RPMI8226 (cell line): ENCODE measurements around the gene SCNN1B.
A peak's percentile ranks its signal among the peaks of the same experiment; 100 is the strongest.
"Not testable (repeated sequence)": the region's sequence is repeated elsewhere in the genome, so short reads cannot be mapped to it uniquely, and the experiment has no call there.

Experiments
- DNase-seq: peaks from one replicate; pipeline ENCODE4 v3.0.0-alpha.2; 2015

SCNN1B gene

DNA sequence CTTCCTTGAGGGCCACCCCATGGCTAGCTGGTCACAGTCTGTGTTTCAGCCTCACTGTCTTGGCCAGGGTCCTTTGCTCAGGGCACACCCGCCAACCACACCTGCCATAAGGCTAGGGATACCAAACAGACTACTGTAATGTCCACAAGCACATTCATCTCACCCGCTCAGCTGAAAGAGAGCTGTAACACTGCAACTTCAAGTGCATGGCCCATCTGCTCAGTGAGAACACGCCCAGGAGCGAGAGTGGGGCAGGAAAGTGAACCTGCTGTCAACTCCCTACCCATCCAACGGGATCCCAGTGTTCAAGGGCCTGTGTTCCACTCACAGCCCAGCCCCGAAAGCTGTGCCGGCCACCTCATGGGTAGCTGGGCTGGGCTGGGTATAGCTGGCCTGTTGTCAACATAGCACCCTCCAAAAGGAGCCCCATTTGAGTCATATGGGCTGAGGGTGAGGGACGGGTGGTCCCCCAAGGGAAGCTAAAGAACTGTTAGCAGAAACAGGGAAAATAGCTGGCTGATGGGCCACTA lies 55.7 kb downstream of the SCNN1B start:
- no peak for DNase-seq

DNA sequence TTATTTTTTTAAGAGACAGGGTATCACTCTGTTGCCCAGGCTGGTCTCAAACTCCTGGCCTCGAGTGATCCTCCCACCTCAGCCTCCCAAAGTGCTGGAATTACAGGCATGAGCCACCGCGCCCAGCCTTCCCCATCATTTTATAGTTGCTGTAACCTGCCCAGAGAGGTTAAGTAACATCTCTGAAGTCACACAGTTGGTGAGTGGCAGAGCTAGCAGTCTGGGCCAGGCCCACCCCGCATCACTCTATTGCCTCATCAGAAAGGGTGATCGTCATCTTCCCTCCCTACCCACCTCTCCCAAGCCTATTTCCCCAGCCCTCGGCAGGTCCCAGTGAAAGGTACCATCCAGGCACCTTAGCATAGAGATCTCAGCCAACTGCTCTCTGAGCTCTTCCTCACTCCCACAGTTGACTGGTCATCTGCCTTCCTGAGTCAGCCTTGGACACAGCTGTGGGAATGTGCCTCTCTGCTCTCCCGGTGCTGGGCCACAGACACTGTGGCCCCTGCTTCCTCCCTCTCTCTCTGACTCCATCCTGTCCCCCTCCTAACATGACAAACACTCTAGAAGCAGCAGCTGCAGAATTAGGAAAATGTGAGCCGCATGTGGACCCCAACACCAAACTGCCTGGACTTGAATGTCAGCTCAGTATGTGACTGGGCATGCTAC lies 57.1 kb downstream of the SCNN1B start:
- DNase-seq = no peak

DNA sequence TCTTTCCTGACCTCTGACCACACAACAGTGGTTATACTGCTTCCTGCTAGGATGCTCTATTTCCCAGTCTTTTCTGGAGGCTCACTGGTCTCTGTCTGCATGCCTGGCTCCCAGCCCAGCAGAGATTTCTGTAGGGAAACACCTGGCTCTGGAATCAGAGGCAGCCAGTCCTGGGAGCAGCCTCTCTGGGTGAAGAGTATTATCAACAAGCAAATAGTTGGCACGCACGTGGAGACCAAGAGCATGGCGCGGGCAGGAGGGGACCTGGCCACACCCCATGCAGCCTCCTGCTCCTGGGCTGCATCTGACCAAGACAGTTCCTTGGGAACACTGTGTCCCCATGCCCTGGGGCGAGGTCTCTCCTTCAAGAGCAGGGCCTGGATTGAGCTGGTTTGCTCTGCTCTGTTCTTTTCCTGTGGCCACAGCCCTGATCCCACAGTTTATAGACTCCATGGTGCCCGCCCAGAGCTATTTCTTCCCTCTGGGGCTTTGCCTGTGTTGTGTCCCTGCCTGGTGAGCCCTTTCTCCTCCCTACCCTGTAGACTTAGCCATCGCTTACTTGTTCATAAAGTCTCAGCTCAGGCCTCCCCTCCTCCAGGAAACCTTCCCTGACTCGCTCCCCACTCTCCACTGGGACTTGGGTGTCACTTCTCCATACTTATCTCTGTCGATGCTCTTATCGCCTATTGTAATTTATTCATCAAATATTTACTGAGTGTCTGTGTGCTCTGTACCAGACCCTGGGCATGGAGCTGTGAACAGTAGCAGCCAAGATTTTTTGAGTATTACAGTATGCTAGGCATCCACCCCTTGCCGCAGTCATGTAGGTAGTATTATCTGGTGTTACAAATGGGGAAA lies 60.6 kb downstream of the SCNN1B start:
- no peak for DNase-seq

DNA sequence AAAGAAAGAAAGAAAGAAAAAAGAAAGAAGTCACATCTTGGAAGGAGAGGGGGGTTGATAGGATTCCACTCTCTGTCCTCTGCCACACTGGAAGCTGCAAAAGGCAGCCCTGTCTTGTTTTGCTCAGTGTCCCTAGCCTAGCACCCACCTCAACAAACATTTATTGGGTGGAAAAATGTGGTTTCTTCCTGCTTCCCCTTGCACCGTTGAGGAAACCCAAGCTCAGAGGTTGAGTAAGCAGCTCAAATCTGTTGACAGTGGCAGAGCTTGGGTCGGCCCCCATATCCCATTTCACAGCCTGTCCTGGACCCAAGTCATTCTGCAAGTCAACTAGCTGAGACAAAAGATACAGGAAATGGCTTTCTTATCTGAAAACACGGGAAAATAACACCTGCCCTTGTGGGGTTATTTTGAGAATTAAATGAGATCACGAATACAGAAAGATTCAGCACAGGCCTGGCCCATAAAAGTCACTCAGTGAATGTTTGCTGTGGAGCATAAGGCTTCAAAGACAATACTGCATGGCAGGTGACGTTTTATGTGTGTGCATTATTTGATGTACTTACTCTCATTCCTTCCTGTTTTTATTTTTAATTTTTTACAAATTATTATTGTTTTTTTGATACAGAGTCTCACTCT lies 63.6 kb downstream of the SCNN1B start:
- DNase-seq = peak; percentile 64

DNA sequence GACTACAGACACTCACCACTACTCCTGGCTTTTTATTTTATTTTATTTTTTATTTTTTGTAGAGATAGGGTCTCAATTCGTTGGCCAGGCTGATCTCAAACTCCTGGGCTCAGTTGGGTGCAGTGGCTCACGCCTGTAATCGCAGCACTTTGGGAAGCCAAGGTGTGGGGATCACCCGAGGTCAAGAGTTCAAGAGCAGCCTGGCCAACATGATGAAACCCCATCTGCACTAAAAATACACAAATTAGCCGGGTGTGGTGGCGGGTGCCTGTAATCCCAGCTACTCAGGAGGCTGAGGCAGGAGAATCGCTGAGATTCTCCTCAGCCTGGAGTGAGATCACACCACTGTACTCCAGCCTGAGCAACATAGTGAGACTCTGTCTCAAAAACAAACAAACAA lies 64.2 kb downstream of the SCNN1B start:
- peak; percentile 55 for DNase-seq

DNA sequence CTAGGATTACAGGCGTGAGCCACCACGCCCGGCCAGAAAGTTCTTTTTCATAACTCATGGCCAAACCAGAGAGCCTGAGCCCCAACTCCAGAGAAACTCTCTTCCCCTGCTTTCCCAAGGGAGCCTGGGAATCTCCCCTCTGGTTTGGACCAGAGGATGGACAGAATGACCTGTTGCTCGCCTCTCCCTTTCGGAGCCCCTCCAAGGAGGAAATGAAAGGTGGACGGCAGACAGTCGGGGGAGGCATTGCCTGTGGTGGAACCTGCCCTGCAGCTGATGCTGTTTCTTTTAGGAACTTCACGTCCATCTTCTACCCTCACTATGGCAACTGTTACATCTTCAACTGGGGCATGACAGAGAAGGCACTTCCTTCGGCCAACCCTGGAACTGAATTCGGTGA lies 65.5 kb downstream of the SCNN1B start:
- no peak for DNase-seq

DNA sequence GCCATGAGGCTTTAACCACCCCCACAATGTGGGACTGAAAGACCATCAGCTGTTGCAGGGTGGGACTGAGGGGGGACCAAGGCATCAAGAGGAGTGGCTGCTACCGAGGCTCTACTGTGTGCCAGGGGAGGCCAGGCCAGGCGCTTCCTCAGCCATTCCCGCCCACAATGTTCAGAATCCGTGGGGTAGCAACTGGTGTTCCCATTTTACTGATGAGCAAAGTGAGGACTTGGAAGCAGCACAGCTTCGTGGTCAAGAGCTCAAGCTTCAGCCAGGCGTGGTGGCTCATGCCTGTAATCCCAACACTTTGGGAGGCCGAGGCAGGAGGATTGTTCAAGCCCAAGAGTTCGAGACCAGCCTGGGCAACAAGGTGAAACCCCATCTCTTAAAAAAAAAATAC lies 65.9 kb downstream of the SCNN1B start:
- no peak for DNase-seq

DNA sequence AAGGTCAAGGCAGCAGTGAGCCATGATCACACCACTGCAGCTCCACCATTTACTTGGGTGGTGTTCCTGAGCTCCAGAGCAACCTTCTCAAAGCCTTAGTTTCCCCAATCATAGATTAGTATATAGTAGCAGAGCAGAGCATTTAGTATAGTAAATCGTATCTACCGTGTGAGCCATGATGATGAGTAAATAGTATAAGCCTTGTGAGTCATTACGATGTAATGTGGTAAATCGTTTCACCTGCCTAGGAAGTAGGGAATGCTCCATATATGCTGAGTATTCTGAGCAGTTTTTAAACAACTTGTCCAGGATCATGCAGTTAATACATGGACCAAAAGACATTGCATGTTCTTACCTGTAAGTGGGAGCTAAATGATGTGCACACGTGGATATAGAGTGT lies 66.4 kb downstream of the SCNN1B start:
- no peak for DNase-seq

DNA sequence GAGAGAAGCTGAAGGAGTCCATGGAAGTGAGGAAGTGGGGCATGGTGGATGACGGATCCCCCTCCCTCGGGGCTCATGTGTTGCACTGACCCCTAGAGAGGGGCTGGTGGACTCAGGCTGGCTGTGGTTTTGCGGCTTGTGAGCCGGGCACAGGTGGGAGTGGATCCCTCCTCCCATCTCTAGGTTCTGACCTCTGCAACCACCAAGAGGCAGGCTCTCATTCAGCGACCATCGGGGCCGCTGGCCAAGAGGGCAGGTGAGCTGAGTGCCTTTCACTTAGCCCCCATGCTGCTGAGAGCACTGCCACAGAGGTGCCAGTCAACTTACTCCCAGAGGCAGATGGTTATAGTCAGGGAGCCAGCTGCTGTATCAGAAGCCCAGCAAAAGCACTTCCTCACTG lies 67.3 kb downstream of the SCNN1B start:
- DNase-seq = peak; percentile 74

DNA sequence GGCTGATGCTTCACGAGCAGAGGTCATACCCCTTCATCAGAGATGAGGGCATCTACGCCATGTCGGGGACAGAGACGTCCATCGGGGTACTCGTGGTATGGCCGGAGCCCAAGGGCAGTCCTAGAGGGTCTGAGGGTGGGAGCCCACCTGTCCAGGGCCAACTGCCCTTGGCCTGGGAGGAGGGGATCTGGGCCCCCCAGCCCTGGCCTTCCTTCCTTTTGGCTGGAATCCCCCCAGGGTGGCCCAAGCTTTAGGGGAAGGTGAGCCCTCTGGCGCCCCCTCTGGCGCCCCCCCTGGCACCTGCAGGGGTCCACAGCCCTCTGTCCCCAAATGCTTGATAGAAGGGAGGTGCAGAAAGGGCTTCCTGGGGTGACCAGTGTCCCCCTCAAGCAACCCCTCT lies 69.3 kb downstream of the SCNN1B start:
- DNase-seq = no peak

DNA sequence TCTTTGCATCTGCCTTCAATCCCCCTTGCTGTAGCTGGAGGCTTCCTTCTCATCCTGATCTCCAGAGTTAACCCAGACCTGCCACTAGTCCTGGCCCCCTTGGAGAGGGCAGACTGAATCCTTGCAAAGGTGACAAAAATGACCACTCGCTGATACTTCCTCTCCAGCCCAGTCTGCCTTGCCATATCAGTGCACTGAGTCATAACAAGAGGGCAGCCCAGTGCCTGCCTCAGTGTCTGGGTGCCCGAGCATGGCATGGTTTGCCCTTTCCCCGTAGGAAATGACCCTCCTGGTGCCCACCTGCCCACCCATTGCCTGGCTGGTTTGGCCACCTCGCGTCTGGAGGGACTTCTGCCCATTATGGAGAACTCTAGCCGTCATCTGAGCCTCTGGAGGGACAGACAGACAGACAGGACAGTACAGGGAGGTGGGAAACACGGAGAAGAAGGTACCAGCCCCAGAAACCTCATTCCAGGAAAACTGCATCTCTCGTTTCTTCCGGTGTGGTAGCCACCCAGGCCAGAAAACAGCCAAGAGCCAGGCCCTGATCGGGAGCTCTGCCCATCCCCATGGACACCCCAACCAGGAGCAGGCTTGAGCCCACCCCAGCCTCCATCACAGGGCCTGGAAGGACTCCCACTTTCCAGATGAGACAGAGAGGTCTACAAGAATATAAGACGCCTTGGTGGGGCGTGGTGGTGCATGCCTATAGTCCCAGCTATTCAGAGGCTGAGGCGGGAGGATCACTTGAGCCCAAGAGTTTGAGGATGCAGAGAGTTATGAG lies 71.5 kb downstream of the SCNN1B start:
- no peak for DNase-seq

DNA sequence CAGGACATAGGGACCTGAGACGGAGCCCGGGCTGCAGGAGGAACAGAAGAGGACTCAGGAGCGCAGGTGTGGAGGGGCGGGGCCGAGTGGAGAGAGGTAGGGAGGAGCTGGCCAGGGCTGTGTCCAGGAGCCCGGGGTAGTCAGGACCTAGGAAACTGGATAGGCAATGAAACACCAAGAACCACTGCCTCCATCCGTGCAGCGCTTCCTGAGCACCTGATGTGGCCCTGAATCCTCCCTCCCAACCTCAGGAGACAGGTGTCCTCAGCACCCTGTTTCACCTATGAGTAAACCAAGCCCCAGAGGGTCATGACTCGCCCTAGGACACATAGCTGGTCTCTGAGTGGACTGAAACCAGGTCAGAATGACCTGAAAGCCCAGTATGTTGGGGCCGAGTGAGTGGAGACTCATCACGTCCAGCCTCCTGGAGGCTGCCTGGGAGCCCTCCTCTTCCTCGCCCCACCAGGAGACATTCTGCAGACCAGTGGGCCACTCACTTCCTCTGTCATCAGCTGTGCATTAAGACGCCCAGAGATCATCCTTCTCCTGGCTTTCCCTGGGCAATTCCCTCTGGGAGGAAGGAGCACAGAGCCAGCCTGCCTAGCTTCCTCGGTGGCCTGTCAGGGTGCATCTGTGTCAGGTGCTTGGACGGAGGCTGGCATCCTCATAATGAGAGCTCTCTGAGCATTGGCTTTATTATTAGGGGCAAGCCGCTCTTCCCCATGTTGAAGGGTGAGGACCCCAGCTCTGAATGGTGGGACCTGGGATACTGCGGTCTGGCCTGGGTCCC lies 72.8 kb downstream of the SCNN1B start:
- DNase-seq = peak; percentile 53

DNA sequence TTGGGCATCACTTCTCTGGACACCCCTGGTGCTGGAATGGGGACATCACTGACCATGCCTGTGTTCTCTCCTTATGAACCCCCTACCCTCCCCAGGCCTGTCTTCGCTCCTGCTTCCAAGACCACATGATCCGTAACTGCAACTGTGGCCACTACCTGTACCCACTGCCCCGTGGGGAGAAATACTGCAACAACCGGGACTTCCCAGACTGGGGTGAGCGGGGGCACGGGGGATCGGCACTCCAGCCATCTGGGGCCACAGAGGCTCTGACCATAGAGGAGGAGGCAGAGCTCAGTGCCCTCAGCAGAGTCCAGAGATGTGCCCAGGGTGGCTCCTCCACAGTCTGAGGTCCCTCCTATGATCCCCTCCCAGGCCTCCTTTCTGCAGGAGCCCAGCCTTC lies 73.5 kb downstream of the SCNN1B start:
- no peak for DNase-seq

DNA sequence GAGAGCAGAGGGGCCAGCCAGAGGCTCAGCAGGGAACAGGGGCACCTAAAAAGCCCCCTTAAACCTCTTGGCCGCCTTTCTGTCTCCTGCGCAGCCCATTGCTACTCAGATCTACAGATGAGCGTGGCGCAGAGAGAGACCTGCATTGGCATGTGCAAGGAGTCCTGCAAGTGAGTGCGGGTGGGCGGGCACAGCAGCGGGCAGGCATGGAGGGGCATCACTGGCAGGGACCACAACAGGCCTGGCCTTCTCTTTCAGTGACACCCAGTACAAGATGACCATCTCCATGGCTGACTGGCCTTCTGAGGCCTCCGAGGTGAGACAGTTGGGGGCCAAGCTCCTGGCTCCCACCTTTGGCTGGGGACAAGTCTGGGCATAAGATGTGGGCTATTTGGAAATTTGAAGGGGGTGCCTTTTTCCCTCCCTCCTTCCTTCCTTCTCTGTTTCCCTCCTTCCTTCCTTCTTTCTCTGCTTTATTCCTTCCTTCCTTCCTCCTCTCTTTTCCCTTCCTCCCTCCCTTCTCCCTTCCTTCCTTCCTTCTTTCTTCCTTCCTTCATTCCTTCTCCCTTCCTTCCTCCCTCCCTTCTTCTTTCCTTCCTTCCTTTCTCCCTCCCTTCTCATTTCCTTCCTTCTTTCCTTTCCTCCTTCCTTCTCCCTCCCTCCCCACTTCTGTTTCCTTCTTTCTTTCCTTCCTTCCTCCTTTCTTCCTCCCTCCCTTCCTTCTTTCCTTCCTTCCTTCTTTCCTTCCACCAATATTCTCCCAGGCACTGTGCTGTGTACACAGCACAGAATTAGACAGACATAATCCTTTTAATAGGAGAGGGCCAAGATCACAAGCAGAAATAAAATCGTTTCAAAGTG lies 75.2 kb downstream of the SCNN1B start:
- DNase-seq = no peak

DNA sequence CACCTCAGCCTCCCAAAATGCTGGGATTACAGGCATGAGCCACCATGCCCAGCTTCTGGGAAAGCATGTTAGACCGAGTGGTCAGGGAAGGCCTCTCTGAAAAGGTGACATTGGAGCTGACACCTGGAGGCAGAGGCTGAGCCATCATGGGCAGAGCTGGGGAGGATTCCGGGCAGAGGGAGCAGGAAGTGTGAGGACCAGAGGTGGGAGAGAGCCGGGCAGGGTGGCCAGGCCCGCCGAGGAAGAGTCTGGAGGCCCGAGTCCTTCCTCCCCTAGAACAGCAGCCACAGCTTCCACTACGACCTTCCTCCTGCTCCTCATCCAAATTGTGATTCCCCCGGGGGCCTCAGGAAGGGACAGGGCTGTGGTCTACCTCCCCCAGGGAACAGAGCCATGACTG lies 76.2 kb downstream of the SCNN1B start:
- DNase-seq = no peak

DNA sequence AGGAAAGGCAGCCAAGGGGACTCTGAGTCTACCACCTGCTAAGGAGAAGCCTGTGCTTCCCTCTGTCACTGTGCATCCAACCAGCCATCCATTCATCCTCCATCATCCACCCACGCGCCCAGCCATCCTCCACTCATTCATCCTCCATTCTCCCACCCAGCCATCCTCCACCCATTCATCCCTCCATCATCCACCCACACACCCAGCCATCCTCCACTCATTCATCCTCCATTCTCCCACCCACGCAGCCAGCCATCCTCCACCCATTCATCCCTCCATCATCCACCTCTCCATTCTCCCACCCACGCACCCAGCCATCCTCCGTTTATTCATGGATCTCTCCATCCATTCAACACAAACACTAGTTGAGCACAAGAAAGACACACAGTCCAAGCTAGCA lies 76.8 kb downstream of the SCNN1B start:
- DNase-seq = no peak

DNA sequence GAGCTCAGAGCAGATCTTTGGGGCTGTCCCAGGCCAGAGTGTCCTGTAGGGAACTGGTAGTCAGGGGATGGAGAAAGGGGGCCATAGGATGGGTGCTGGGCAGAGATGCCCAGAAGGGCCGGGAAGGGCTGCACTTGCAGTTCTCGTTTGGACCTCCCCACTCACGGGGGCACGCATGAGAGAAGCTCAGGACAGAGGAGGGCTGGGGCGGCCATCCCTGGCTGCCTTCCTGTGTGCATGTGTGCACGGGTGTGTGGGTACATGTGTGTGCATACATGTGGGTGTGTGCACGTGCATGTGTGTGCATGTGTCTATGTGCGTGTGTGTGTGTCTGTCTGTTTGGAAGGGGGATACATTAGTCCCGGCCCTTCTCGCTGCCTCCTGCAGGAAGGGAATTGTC lies 77.6 kb downstream of the SCNN1B start:
- DNase-seq = no peak

DNA sequence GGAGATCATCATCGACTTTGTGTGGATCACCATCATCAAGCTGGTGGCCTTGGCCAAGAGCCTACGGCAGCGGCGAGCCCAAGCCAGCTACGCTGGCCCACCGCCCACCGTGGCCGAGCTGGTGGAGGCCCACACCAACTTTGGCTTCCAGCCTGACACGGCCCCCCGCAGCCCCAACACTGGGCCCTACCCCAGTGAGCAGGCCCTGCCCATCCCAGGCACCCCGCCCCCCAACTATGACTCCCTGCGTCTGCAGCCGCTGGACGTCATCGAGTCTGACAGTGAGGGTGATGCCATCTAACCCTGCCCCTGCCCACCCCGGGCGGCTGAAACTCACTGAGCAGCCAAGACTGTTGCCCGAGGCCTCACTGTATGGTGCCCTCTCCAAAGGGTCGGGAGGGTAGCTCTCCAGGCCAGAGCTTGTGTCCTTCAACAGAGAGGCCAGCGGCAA lies 78.4 kb downstream of the SCNN1B start:
- no peak for DNase-seq

DNA sequence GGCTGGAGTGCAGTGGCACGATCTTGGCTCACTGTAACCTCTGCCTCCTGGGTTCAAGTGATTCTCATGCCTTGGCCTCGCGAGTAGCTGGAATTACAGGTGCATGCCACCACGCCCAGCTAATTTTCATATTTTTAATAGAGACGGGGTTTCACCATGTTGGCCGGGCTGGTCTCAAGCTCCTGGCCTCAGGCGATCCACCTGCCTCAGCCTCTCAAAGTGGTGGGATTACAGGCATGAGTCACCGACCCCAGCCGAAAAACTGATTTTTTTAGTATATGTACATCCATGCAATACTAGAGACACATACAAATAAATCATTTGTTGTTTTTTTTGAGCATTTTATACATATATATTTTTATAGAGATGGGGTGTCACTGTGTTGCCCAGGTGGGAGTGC lies 79.6 kb downstream of the SCNN1B start:
- not testable (repeated sequence) for DNase-seq

DNA sequence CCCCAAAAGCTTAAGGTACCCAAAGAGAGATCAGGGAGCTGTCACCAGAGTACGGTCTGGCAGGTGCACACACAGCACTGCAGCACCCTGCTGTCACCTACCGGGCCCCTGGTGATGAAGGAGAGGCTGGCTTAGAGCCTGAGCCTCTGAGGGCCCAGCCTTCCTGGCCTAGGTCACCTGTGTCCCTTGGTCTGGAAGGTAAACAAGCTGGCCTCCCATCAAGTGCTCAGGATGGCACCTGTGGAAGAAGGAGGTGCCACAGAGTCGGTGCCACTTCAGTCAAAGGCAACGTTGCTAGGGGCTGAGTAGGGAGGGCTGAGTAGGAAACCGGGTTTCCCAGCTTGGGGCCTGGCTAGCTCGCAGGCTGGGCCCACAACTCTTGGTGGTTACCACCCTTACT lies 80.2 kb downstream of the SCNN1B start:
- no peak for DNase-seq

DNA sequence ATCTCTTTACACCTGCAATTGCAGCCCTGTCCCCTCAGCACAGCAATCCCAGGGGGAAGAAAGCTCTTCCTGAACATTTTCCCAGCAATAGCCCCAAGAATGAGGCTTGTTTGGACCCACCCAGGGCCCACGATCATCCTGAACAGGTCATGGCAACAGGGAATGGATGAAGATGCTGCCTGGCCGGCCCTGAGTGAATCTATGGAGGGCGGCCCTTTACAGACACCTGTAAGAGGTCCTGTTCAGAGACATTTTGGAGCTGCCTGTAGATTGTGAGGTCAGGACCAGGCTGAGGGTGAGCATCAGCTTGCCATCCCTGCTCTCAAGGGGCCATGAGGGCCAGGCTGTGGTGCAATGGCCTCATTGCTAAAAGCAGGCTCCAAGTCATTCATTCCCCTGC lies 81.8 kb downstream of the SCNN1B start:
- no peak for DNase-seq
